ENCODE results near the gene MUSK. TPM values are rescaled to one million over a fixed set of nuclear protein-coding genes. Genes with fewer than 3 reads are reported as not detected.

The MUSK gene
- total and polyA plus RNA-seq, 2 experiments from 2014 or later = not detected

DNA sequence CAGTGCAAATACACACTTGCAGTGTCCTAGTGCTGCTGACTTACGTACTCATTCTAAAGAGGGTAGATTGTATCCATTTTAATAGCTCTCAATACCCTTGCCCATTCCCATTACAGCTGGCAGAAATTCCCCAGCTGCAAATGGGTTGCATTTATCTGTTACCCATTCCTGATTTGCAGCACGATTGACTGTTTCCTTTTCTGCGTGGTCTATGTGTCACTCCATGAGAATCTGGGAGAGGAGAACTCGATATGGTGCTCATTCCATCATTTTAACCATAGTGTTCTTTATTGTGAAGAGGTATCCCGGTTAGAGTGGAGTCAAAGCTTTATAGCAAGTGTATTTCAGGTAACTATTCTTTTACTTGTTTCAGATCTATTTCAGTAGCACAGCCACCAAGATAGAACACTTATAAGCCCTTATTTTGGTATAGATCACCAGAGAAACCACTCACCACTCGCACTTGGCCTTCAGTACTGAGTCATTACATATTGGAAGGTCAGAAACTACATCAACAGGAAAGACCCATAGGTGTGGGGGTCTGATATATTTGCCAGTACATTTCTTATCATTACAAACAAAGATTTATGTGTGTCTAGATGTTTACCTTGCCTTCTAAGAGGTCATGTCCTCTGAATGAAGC is 139.5 kb downstream of the MUSK start:
- Histone ChIP-seq H3K27me3 (ENCODE audit: insufficient read depth) (no peaks in the 10 kb centered on the region), H3F3A (replicated peaks; ENCODE audit: low read depth) (no peaks in the 10 kb centered on the region), H2AFZ (no peak overlapping the region), H3K27ac (ENCODE audit: low read depth) (no peak overlapping the region), H3K9me2 (ENCODE audit: insufficient read depth) (no peaks in the 10 kb centered on the region), H3K36me3 (ENCODE audit: insufficient read depth) (no peaks in the 10 kb centered on the region), H4K20me1 (replicated peaks; ENCODE audit: insufficient read depth) (no peaks in the 10 kb centered on the region), H3K79me2 (replicated peaks; ENCODE audit: insufficient read depth) (no peaks in the 10 kb centered on the region), H3K4me1 (ENCODE audit: insufficient read depth) (no peaks in the 10 kb centered on the region), H3K4me2 (no peak overlapping the region), H3K4me3 (no peak overlapping the region)
- TF ChIP-seq EZH2 (IDR thresholded peaks at IDR 0.05; ENCODE audit: low read depth, unreplicated experiment) = no peak
- TF ChIP-seq, protein P1, sequence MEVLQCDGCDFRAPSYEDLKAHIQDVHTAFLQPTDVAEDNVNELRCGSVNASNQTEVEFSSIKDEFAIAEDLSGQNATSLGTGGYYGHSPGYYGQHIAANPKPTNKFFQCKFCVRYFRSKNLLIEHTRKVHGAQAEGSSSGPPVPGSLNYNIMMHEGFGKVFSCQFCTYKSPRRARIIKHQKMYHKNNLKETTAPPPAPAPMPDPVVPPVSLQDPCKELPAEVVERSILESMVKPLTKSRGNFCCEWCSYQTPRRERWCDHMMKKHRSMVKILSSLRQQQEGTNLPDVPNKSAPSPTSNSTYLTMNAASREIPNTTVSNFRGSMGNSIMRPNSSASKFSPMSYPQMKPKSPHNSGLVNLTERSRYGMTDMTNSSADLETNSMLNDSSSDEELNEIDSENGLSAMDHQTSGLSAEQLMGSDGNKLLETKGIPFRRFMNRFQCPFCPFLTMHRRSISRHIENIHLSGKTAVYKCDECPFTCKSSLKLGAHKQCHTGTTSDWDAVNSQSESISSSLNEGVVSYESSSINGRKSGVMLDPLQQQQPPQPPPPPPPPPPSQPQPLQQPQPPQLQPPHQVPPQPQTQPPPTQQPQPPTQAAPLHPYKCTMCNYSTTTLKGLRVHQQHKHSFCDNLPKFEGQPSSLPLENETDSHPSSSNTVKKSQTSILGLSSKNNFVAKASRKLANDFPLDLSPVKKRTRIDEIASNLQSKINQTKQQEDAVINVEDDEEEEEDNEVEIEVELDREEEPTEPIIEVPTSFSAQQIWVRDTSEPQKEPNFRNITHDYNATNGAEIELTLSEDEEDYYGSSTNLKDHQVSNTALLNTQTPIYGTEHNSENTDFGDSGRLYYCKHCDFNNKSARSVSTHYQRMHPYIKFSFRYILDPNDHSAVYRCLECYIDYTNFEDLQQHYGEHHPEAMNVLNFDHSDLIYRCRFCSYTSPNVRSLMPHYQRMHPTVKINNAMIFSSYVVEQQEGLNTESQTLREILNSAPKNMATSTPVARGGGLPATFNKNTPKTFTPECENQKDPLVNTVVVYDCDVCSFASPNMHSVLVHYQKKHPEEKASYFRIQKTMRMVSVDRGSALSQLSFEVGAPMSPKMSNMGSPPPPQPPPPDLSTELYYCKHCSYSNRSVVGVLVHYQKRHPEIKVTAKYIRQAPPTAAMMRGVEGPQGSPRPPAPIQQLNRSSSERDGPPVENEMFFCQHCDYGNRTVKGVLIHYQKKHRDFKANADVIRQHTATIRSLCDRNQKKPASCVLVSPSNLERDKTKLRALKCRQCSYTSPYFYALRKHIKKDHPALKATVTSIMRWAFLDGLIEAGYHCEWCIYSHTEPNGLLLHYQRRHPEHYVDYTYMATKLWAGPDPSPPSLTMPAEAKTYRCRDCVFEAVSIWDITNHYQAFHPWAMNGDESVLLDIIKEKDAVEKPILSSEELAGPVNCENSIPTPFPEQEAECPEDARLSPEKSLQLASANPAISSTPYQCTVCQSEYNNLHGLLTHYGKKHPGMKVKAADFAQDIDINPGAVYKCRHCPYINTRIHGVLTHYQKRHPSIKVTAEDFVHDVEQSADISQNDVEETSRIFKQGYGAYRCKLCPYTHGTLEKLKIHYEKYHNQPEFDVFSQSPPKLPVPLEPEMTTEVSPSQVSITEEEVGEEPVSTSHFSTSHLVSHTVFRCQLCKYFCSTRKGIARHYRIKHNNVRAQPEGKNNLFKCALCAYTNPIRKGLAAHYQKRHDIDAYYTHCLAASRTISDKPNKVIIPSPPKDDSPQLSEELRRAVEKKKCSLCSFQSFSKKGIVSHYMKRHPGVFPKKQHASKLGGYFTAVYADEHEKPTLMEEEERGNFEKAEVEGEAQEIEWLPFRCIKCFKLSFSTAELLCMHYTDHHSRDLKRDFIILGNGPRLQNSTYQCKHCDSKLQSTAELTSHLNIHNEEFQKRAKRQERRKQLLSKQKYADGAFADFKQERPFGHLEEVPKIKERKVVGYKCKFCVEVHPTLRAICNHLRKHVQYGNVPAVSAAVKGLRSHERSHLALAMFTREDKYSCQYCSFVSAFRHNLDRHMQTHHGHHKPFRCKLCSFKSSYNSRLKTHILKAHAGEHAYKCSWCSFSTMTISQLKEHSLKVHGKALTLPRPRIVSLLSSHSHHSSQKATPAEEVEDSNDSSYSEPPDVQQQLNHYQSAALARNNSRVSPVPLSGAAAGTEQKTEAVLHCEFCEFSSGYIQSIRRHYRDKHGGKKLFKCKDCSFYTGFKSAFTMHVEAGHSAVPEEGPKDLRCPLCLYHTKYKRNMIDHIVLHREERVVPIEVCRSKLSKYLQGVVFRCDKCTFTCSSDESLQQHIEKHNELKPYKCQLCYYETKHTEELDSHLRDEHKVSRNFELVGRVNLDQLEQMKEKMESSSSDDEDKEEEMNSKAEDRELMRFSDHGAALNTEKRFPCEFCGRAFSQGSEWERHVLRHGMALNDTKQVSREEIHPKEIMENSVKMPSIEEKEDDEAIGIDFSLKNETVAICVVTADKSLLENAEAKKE (CRISPR knock-in tag; IDR thresholded peaks at IDR 0.05) = no peak
- TF ChIP-seq, protein P2, sequence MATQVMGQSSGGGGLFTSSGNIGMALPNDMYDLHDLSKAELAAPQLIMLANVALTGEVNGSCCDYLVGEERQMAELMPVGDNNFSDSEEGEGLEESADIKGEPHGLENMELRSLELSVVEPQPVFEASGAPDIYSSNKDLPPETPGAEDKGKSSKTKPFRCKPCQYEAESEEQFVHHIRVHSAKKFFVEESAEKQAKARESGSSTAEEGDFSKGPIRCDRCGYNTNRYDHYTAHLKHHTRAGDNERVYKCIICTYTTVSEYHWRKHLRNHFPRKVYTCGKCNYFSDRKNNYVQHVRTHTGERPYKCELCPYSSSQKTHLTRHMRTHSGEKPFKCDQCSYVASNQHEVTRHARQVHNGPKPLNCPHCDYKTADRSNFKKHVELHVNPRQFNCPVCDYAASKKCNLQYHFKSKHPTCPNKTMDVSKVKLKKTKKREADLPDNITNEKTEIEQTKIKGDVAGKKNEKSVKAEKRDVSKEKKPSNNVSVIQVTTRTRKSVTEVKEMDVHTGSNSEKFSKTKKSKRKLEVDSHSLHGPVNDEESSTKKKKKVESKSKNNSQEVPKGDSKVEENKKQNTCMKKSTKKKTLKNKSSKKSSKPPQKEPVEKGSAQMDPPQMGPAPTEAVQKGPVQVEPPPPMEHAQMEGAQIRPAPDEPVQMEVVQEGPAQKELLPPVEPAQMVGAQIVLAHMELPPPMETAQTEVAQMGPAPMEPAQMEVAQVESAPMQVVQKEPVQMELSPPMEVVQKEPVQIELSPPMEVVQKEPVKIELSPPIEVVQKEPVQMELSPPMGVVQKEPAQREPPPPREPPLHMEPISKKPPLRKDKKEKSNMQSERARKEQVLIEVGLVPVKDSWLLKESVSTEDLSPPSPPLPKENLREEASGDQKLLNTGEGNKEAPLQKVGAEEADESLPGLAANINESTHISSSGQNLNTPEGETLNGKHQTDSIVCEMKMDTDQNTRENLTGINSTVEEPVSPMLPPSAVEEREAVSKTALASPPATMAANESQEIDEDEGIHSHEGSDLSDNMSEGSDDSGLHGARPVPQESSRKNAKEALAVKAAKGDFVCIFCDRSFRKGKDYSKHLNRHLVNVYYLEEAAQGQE (IDR thresholded peaks at IDR 0.05; ENCODE audit: unreplicated experiment) = no peak
- no peak for TF ChIP-seq EZH2phosphoT487 (IDR thresholded peaks at IDR 0.05; ENCODE audit: unreplicated experiment)
- TF ChIP-seq NANOG (IDR thresholded peaks at IDR 0.05; ENCODE audit: borderline replicate concordance) = no peak
- no peak for TF ChIP-seq JUNB (IDR thresholded peaks at IDR 0.05; ENCODE audit: unreplicated experiment)
- no peak for TF ChIP-seq CREB1 (CRISPR knock-in tag; IDR thresholded peaks at IDR 0.05; ENCODE audit: low read depth)
- no peak for TF ChIP-seq ZNF114 (CRISPR knock-in tag; IDR thresholded peaks at IDR 0.05)
- TF ChIP-seq STAT1 (IDR thresholded peaks at IDR 0.05; ENCODE audit: unreplicated experiment) = no peak
- TF ChIP-seq CTCF (conservative IDR thresholded peaks at IDR 0.05; ENCODE audit: low read depth in 2 of 2) = no peak
- TF ChIP-seq ZNF331 (CRISPR knock-in tag; IDR thresholded peaks at IDR 0.05; ENCODE audit: low read depth) = no peak
- DNase-seq (ENCODE audit: low spot score) = no peak
- no peaks in the 10 kb centered on the region for H3K36me3 Mint-ChIP-seq (ENCODE audit: low read depth)
- H3K9me3 Mint-ChIP-seq = no peaks in the 10 kb centered on the region
- no peak overlapping the region for H3K4me3 Mint-ChIP-seq
- H3K27me3 Mint-ChIP-seq (ENCODE audit: insufficient read depth, low read depth, poor library complexity) = peaks cover 3% of the 10 kb centered on the region
- H3K4me1 Mint-ChIP-seq = peaks cover 3% of the 10 kb centered on the region; the same call in 2 of the 3 replicates
- H3K27ac Mint-ChIP-seq = no peak overlapping the region
- ATAC-seq = no peak

Data from GM23338 (cell line).